Adipocyte (in vitro differentiated cells): Measurements from ENCODE around the gene C1orf35.

Experiments used
- DNase-seq: peaks from one replicate; pipeline ENCODE4 v3.0.0-alpha.2; 2015; ENCODE audit warnings: low read depth
- H3K27me3 ChIP-seq: replicated peaks from 2 replicates; pipeline ENCODE4 v1.7.0; 2013; ENCODE audit warnings: mild to moderate bottlenecking, low read length, moderate library complexity; ENCODE audit not compliant: control insufficient read depth, insufficient read depth
- H3K36me3 ChIP-seq: 2 replicates; pipeline ENCODE4 v1.7.0; 2013; ENCODE audit warnings: low read length, mild to moderate bottlenecking, moderate library complexity; ENCODE audit not compliant: control insufficient read depth, insufficient read depth, severe bottlenecking
- H3K4me1 ChIP-seq: 2 replicates; pipeline ENCODE4 v1.7.0; 2013; ENCODE audit warnings: mild to moderate bottlenecking, low read length, moderate library complexity; ENCODE audit not compliant: control insufficient read depth, insufficient read depth
- H3K4me3 ChIP-seq: 2 replicates; pipeline ENCODE4 v1.7.0; 2013; ENCODE audit warnings: mild to moderate bottlenecking, low read length, moderate library complexity
- H3K9ac ChIP-seq: 2 replicates; pipeline ENCODE4 v1.7.0; 2013; ENCODE audit warnings: mild to moderate bottlenecking, low read length, moderate library complexity
- H3K9me3 ChIP-seq: 2 replicates; pipeline ENCODE4 v1.7.0; 2013; ENCODE audit warnings: mild to moderate bottlenecking, low read length, moderate library complexity; ENCODE audit not compliant: control insufficient read depth

Gene C1orf35

GRCh38 chr1:228064296-228064695, 38.8 kb downstream of the C1orf35 start:
- Histone ChIP-seq H3K4me3 (no peak overlapping the region), H3K36me3 (no peaks in the 10 kb centered on the region), H3K4me1 (peaks cover 4% of the 10 kb centered on the region), H3K9ac (no peak overlapping the region), H3K27me3 (peaks cover 78% of the 10 kb centered on the region), H3K9me3 (no peaks in the 10 kb centered on the region)
- no peak for DNase-seq

DNA sequence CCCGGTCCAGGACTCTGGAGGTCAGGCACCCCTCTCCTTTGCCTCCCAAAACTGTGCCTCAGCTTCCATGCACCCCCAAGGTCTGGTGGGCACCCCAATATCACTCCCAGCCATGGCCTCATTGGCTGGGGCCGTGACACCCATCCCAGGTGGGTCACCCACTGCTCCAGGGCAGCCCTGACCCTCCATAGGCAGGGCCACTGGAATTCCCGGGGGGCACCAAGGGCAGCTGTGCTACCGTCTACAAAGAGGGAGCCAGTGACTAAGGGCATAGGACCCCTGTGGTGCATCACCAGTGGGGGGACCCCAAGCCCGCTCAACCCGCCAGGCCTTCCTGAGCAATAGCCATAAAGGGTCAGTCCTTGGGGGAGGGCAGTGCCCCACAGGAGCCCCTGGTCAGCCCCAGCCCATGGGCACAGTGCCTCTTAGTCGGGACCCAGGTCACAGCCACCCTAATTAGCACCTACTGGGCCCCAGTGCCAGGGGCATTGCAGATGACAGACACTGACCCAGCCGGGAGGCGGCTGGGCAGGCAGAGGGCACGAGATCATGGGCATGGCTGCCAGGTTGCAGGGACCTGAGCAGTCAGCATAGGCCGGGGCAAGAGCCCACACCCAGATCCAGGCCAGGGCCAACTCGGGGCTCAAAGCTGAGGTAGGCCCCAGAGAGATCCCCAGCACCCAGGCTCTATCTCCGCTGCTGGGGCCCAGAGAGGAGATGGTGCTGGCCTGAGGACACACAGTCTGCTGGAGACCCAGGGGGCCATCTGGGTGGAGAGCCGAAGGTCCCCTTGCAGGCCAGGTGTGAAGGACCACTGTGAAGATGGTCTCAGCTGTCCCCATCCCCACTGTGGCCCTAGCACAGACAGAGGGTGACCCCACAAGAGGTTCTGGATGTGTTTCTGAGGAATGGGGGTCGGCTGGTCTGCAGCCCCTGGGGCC, 39.6 kb downstream of the C1orf35 start:
- Histone ChIP-seq H3K4me3 (no peak overlapping the region), H3K4me1 (peaks cover 4% of the 10 kb centered on the region), H3K9ac (no peak overlapping the region), H3K9me3 (no peaks in the 10 kb centered on the region), H3K36me3 (no peaks in the 10 kb centered on the region), H3K27me3 (peaks cover 79% of the 10 kb centered on the region)
- no peak for DNase-seq

DNA sequence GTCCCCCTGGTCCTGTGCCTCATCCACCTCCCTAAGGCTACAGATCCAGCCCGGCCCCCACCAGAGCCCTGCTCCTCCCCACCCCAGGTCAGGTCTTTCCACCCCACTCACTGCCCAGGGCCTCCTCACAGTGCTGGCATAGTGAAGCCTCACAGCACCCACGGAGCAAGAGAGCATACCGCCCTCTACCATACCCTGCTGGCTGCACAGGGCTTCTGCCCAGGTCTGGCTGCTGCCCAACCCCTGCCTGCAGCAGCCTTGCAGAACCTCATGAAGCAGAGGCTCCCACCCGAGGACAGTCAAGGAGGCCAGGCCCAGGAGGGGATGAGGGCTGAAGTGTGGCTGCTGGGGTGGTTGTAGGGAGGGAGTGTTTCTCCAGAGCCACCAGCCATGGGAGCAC, 40.3 kb downstream of the C1orf35 start:
- Histone ChIP-seq H3K9me3 (no peaks in the 10 kb centered on the region), H3K4me3 (no peak overlapping the region), H3K9ac (no peak overlapping the region), H3K36me3 (no peaks in the 10 kb centered on the region), H3K4me1 (peaks cover 4% of the 10 kb centered on the region), H3K27me3 (peaks cover 79% of the 10 kb centered on the region)
- no peak for DNase-seq

- Histone ChIP-seq H3K4me3 (no peak overlapping the region), H3K9ac (no peak overlapping the region), H3K9me3 (no peaks in the 10 kb centered on the region), H3K36me3 (no peaks in the 10 kb centered on the region), H3K27me3 (peaks cover 77% of the 10 kb centered on the region), H3K4me1 (peaks cover 4% of the 10 kb centered on the region)
- no peak for DNase-seq
Measured at GRCh38 chr1:228062085-228062791, 40.9 kb downstream of the C1orf35 start.

GRCh38 chr1:228061411-228062084, 41.6 kb downstream of the C1orf35 start:
- Histone ChIP-seq H3K36me3 (no peaks in the 10 kb centered on the region), H3K9ac (no peak overlapping the region), H3K9me3 (no peaks in the 10 kb centered on the region), H3K4me1 (peaks cover 4% of the 10 kb centered on the region), H3K27me3 (peaks cover 75% of the 10 kb centered on the region), H3K4me3 (no peak overlapping the region)
- no peak for DNase-seq

DNA sequence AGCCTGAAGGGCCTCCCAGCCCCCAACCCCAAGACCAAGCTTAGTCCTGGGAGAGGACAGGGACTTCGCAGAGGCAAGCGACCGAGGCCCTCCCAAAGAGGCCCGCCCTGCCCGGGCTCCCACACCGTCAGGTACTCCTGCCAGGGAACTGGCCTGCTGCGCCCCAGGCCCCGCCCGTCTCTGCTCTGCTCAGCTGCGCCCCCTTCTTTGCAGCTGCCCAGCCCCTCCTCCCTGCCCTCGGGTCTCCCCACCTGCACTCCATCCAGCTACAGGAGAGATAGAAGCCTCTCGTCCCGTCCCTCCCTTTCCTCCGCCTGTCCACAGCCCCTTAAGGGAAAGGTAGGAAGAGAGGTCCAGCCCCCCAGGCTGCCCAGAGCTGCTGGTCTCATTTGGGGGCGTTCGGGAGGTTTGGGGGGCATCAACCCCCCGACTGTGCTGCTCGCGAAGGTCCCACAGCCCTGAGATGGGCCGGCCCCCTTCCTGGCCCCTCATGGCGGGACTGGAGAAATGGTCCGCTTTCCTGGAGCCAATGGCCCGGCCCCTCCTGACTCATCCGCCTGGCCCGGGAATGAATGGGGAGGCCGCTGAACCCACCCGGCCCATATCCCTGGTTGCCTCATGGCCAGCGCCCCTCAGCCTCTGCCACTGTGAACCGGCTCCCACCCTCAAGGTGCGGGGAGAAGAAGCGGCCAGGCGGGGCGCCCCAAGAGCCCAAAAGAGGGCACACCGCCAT, 42.5 kb downstream of the C1orf35 start:
- peak; percentile 31 for DNase-seq
- Histone ChIP-seq H3K9me3 (peaks cover 9% of the 10 kb centered on the region), H3K27me3 (peaks cover 75% of the 10 kb centered on the region), H3K4me3 (no peak overlapping the region), H3K36me3 (no peaks in the 10 kb centered on the region), H3K9ac (no peak overlapping the region), H3K4me1 (peaks cover 4% of the 10 kb centered on the region)

GRCh38 chr1:228059634-228060457, 43.3 kb downstream of the C1orf35 start:
- no peak overlapping the region for H3K4me3 ChIP-seq
- H3K9me3 ChIP-seq = peaks cover 12% of the 10 kb centered on the region
- H3K27me3 ChIP-seq = peaks cover 71% of the 10 kb centered on the region
- H3K36me3 ChIP-seq = no peaks in the 10 kb centered on the region
- DNase-seq = peak; percentile 26
- no peak overlapping the region for H3K9ac ChIP-seq
- H3K4me1 ChIP-seq = peaks cover 4% of the 10 kb centered on the region

GRCh38 chr1:228058949-228059633, 44.0 kb downstream of the C1orf35 start:
- no peak for DNase-seq
- Histone ChIP-seq H3K36me3 (no peaks in the 10 kb centered on the region), H3K27me3 (peaks cover 69% of the 10 kb centered on the region), H3K4me1 (peaks cover 4% of the 10 kb centered on the region), H3K4me3 (no peak overlapping the region), H3K9ac (no peak overlapping the region), H3K9me3 (peaks cover 13% of the 10 kb centered on the region)

- H3K27me3 ChIP-seq = peaks cover 66% of the 10 kb centered on the region
- peaks cover 16% of the 10 kb centered on the region for H3K9me3 ChIP-seq
- no peaks in the 10 kb centered on the region for H3K36me3 ChIP-seq
- no peak overlapping the region for H3K4me3 ChIP-seq
- no peak overlapping the region for H3K9ac ChIP-seq
- peaks cover 4% of the 10 kb centered on the region for H3K4me1 ChIP-seq
- DNase-seq = no peak
Measured at GRCh38 chr1:228058172-228058948, 44.8 kb downstream of the C1orf35 start.
